Measurements from ENCODE around the gene RPA3. TPM values are rescaled to one million over a fixed set of nuclear protein-coding genes. Genes with fewer than 3 reads are reported as not detected.

RPA3 gene
- total and polyA plus RNA-seq, 4 donors: 22.6 to 40.9 (median 25.8) TPM

DNA sequence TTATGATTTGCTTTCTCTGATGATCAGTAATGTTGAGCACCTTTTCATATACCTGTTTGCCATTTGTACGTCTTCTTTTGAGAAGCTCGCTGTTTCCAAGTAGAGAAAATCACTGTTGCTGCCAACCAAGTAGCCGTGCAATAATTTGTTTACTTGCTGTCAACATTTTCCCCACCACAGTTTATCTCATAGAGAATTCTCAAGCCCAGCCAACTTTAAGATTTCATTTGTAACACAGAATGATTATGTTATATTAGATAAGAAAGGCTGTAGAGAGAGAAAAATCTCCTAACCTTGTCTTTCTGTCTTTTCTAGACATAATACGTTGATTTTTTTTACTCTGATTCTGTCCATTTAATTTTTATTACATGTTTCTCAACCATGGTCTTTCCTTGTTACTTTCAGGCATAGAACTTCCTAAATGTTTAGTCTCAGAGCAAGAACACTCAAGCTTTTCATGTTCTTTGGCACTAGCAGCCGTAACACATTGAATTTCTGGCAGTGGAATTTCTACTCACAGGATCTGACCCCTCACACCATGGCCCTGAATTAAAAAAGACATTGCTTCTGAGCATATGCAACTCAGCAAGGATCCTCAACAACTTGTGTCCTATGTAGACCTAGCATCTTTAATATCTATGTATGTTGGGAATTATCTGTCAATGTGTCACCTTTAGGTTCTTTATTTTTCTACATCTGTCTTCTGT is 23.1 kb downstream of the RPA3 start:
- Histone ChIP-seq H3K4me1 (ENCODE audit: control insufficient read depth in 5 of 5, insufficient read depth in 5 of 5, low read length in 5 of 5) (peaks cover 0 to 30% (median 2%) of the 10 kb centered on the region in 5 donors), H3K9me3 (ENCODE audit: control insufficient read depth in 4 of 4, insufficient read depth in 3 of 4, low read length in 3 of 4) (no peaks in the 10 kb centered on the region), H3K27ac (ENCODE audit: low read depth in 1 of 2, low read length in 1 of 2) (peak overlapping the region in 1 of 2 donors; percentile 49), H3K27me3 (ENCODE audit: control insufficient read depth in 3 of 3, insufficient read depth in 3 of 3, low read length in 2 of 3) (peaks cover 0 to 9% (median 4%) of the 10 kb centered on the region in 3 donors), H3K9ac (ENCODE audit: insufficient read depth in 1 of 2, low read length in 2 of 2) (no peak overlapping the region), H3K36me3 (ENCODE audit: control insufficient read depth in 4 of 4, insufficient read depth in 4 of 4, low read length in 4 of 4) (no peaks in the 10 kb centered on the region), H3K4me3 (no peak overlapping the region)
- TF ChIP-seq, protein P1, sequence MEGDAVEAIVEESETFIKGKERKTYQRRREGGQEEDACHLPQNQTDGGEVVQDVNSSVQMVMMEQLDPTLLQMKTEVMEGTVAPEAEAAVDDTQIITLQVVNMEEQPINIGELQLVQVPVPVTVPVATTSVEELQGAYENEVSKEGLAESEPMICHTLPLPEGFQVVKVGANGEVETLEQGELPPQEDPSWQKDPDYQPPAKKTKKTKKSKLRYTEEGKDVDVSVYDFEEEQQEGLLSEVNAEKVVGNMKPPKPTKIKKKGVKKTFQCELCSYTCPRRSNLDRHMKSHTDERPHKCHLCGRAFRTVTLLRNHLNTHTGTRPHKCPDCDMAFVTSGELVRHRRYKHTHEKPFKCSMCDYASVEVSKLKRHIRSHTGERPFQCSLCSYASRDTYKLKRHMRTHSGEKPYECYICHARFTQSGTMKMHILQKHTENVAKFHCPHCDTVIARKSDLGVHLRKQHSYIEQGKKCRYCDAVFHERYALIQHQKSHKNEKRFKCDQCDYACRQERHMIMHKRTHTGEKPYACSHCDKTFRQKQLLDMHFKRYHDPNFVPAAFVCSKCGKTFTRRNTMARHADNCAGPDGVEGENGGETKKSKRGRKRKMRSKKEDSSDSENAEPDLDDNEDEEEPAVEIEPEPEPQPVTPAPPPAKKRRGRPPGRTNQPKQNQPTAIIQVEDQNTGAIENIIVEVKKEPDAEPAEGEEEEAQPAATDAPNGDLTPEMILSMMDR (IDR thresholded peaks at IDR 0.05; ENCODE audit: control extremely low read depth, extremely low read depth): no peak
- peak in 2 of 3 donors; percentile 70 to 81 for DNase-seq
- ATAC-seq (ENCODE audit: insufficient read depth, low FRiP score): no peak
- WGBS, 2 donors: 52 to 65% methylated on average over 5 of the region's 5 CpGs

DNA sequence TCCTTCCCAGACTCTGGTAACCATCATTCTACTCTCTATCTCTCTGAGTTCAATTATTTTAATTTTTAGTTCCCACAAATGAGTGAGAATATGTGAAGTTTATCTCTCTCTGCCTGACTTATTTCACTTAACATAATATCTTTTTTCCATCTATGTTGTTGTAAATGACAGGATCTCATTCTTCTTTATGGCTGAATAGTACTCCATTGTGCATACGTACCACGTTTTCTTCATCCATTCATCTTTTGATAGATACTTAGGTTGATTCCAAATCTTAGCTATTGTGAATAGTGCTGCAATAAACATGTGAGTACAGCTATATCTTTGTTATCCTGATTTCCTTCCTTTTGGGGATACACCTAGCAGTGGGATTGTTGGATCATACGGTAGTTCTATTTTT is 23.9 kb downstream of the RPA3 start:
- 67 to 68% methylated on average over 3 of the region's 3 CpGs for WGBS, 2 donors
- TF ChIP-seq, protein P1 (IDR thresholded peaks at IDR 0.05; ENCODE audit: control extremely low read depth, extremely low read depth): no peak
- H3K36me3 ChIP-seq (ENCODE audit: control insufficient read depth in 4 of 4, insufficient read depth in 4 of 4, low read length in 4 of 4): no peaks in the 10 kb centered on the region
- H3K9ac ChIP-seq (ENCODE audit: insufficient read depth in 1 of 2, low read length in 2 of 2): no peak overlapping the region
- H3K9me3 ChIP-seq (ENCODE audit: control insufficient read depth in 4 of 4, insufficient read depth in 3 of 4, low read length in 3 of 4): no peaks in the 10 kb centered on the region
- H3K27ac ChIP-seq (ENCODE audit: low read depth in 1 of 2, low read length in 1 of 2): peak overlapping the region in 1 of 2 donors; percentile 49
- no peak overlapping the region for H3K4me3 ChIP-seq
- DNase-seq: no peak
- peaks cover 0 to 9% (median 4%) of the 10 kb centered on the region in 3 donors for H3K27me3 ChIP-seq (ENCODE audit: control insufficient read depth in 3 of 3, insufficient read depth in 3 of 3, low read length in 2 of 3)
- ATAC-seq (ENCODE audit: insufficient read depth, low FRiP score): no peak
- peaks cover 0 to 26% (median 2%) of the 10 kb centered on the region in 5 donors for H3K4me1 ChIP-seq (ENCODE audit: control insufficient read depth in 5 of 5, insufficient read depth in 5 of 5, low read length in 5 of 5)

DNA sequence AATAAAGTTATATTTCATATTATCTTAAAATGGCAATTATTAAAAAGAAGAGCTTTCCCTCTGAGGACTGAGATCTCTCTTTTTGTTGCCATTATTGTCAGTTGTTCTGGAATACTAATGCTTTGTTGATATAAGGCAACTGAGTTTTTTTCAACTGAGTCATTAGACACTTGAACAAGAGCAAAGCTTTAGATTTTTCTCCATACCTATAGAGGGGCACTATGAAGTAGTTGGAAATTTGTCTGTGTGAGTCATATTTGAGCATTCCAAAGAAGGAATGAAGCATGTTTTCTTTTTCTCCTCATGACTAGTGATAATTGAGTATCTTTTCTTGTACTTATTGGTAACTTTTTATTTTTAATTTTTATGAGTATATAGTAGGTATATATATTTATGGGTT is 24.5 kb downstream of the RPA3 start:
- H3K27ac ChIP-seq (ENCODE audit: low read depth in 1 of 2, low read length in 1 of 2): no peak overlapping the region
- H3K9ac ChIP-seq (ENCODE audit: insufficient read depth in 1 of 2, low read length in 2 of 2): no peak overlapping the region
- H3K27me3 ChIP-seq (ENCODE audit: control insufficient read depth in 3 of 3, insufficient read depth in 3 of 3, low read length in 2 of 3): peaks cover 0 to 9% (median 4%) of the 10 kb centered on the region in 3 donors
- H3K36me3 ChIP-seq (ENCODE audit: control insufficient read depth in 4 of 4, insufficient read depth in 4 of 4, low read length in 4 of 4): no peaks in the 10 kb centered on the region
- H3K9me3 ChIP-seq (ENCODE audit: control insufficient read depth in 4 of 4, insufficient read depth in 3 of 4, low read length in 3 of 4): no peaks in the 10 kb centered on the region
- ATAC-seq (ENCODE audit: insufficient read depth, low FRiP score) (no peak), DNase-seq (no peak)
- no peak overlapping the region for H3K4me3 ChIP-seq
- TF ChIP-seq, protein P1 (IDR thresholded peaks at IDR 0.05; ENCODE audit: control extremely low read depth, extremely low read depth): no peak
- H3K4me1 ChIP-seq (ENCODE audit: control insufficient read depth in 5 of 5, insufficient read depth in 5 of 5, low read length in 5 of 5): peaks cover 0 to 22% (median 3%) of the 10 kb centered on the region in 5 donors
